Activated CD8-positive, alpha-beta memory T cell treated with anti-CD3 and anti-CD28 coated beads for 4 hours (primary cell): ENCODE results near the gene DYNC2I2.
"Not testable (repeated sequence)": the region's sequence is repeated elsewhere in the genome, so short reads cannot be mapped to it uniquely, and the experiment has no call there.

ENCODE experiments used
- DNase-seq, 2 donors: peaks; one replicate each; pipeline ENCODE4 v3.0.0-alpha.2; 2020; ENCODE audit warnings: low read depth in 2 of 2

The DYNC2I2 gene

GRCh38 chr9:128615571-128615970, 41.1 kb downstream of the DYNC2I2 start:
- no peak for DNase-seq

- DNase-seq, result no peak
Observed at GRCh38 chr9:128614728-128615127, 41.9 kb downstream of the DYNC2I2 start.

- no peak for DNase-seq
Observed at GRCh38 chr9:128611600-128612394, 44.9 kb downstream of the DYNC2I2 start.

GRCh38 chr9:128610897-128611296, 45.8 kb downstream of the DYNC2I2 start:
- DNase-seq, result no peak

GRCh38 chr9:128607642-128608350, 48.9 kb downstream of the DYNC2I2 start:
- DNase-seq, result no peak

- DNase-seq, result no peak
Observed at GRCh38 chr9:128603697-128604096, 53.0 kb downstream of the DYNC2I2 start.

- DNase-seq, result no peak
Observed at GRCh38 chr9:128600099-128600498, 56.5 kb downstream of the DYNC2I2 start.

- no peak for DNase-seq
Observed at GRCh38 chr9:128595471-128595870, 61.2 kb downstream of the DYNC2I2 start.

- DNase-seq, result no peak
Observed at GRCh38 chr9:128593856-128594255, 62.8 kb downstream of the DYNC2I2 start.

GRCh38 chr9:128593039-128593438, 63.6 kb downstream of the DYNC2I2 start:
- no peak for DNase-seq

- no peak for DNase-seq
Observed at GRCh38 chr9:128588581-128589233, 67.9 kb downstream of the DYNC2I2 start.

- DNase-seq, result no peak
Observed at GRCh38 chr9:128587453-128587852, 69.2 kb downstream of the DYNC2I2 start.

GRCh38 chr9:128586934-128587333, 69.7 kb downstream of the DYNC2I2 start:
- not testable (repeated sequence) for DNase-seq

- not testable (repeated sequence) for DNase-seq
Observed at GRCh38 chr9:128585155-128585554, 71.5 kb downstream of the DYNC2I2 start.
